PFSK-1 (cell line): ENCODE measurements around the gene TUBA1B.

Source experiments
- FOXP2 ChIP-seq: optimal IDR thresholded peaks from 2 replicates; pipeline ENCODE3; 2011; ENCODE audit warnings: borderline replicate concordance, control low read depth, inconsistent platforms; ENCODE audit not compliant: insufficient read depth; ENCODE audit errors: extremely low read length, extremely low read depth
- POLR2AphosphoS5 ChIP-seq: IDR thresholded peaks from 2 replicates; pipeline ENCODE4 v1.6.1; 2012; ENCODE audit warnings: low read depth, mild to moderate bottlenecking, control low read depth, low read length, moderate library complexity
- REST ChIP-seq, 2 experiments: IDR thresholded peaks; 2 replicates each; pipeline versions ENCODE4 v1.6.1 to v1.8.0; 2011 to 2012; ENCODE audit warnings: low read depth in 2 of 2, low read length in 2 of 2, control low read depth in 1 of 2, inconsistent platforms in 1 of 2, mild to moderate bottlenecking in 1 of 2, moderate library complexity in 1 of 2; ENCODE audit not compliant: insufficient read depth in 1 of 2
- SIN3A ChIP-seq: IDR thresholded peaks from 2 replicates; pipeline ENCODE4 v1.6.1; 2012; ENCODE audit warnings: mild to moderate bottlenecking, low read length, moderate library complexity, borderline replicate concordance; ENCODE audit not compliant: insufficient read depth
- TAF1 ChIP-seq: IDR thresholded peaks from 2 replicates; pipeline ENCODE4 v1.6.1; 2012; ENCODE audit warnings: low read length, control low read depth, borderline replicate concordance; ENCODE audit not compliant: insufficient read depth

Gene TUBA1B

GRCh38 chr12:49100380-49100779, 30.8 kb downstream of the TUBA1B start:
- TF ChIP-seq SIN3A (no peak), TAF1 (no peak), POLR2AphosphoS5 (no peak), FOXP2 (no peak)

- no peak for TF ChIP-seq TAF1
- TF ChIP-seq REST (IDR thresholded peaks at IDR 0.05; ENCODE audit: insufficient read depth in 1 of 2, low read depth in 2 of 2, low read length in 2 of 2): no peak
- no peak for TF ChIP-seq POLR2AphosphoS5
- no peak for TF ChIP-seq FOXP2
Measured at GRCh38 chr12:49098703-49099102, 32.5 kb downstream of the TUBA1B start.

- TF ChIP-seq TAF1 (no peak), SIN3A (no peak)
Measured at GRCh38 chr12:49098035-49098451, 33.2 kb downstream of the TUBA1B start.

- TF ChIP-seq POLR2AphosphoS5 (no peak), TAF1 (no peak), FOXP2 (no peak), REST (IDR thresholded peaks at IDR 0.05; ENCODE audit: insufficient read depth in 1 of 2, low read depth in 2 of 2, low read length in 2 of 2) (no peak), SIN3A (no peak)
Measured at GRCh38 chr12:49097381-49097780, 33.8 kb downstream of the TUBA1B start.

- TF ChIP-seq SIN3A (no peak), REST (IDR thresholded peaks at IDR 0.05; ENCODE audit: insufficient read depth in 1 of 2, low read depth in 2 of 2, low read length in 2 of 2) (no peak), POLR2AphosphoS5 (no peak), TAF1 (no peak), FOXP2 (no peak)
Measured at GRCh38 chr12:49094975-49095365, 36.2 kb downstream of the TUBA1B start.

GRCh38 chr12:49094160-49094974, 36.8 kb downstream of the TUBA1B start, which contains the start of gene DHH:
Gene DHH, minus strand, starts transcription at chr12:49094801. Its CDS starts 289 bp downstream, at chr12:49094512.
- no peak for TF ChIP-seq TAF1
- TF ChIP-seq REST (IDR thresholded peaks at IDR 0.05; ENCODE audit: insufficient read depth in 1 of 2, low read depth in 2 of 2, low read length in 2 of 2): no peak
- TF ChIP-seq FOXP2: no peak
- no peak for TF ChIP-seq POLR2AphosphoS5
- no peak for TF ChIP-seq SIN3A
